HepG2 (cell line): ENCODE results near the gene CBX2. TPM values are rescaled to one million over a fixed set of nuclear protein-coding genes. Genes with fewer than 3 reads are reported as not detected.

Experiments
- CBX5 ChIP-seq: sonication (generic); formaldehyde crosslinking; IDR thresholded peaks from 2 replicates; pipeline ENCODE4 v1.4.0; 2020; ENCODE audit warnings: missing genetic modification reagents, borderline replicate concordance
- ELF1 ChIP-seq: sonication (generic); formaldehyde crosslinking; IDR thresholded peaks from 2 replicates; pipeline ENCODE4 v1.4.0; 2020; ENCODE audit warnings: missing genetic modification reagents
- HES4 ChIP-seq: sonication (generic); formaldehyde crosslinking; IDR thresholded peaks from 2 replicates; pipeline ENCODE4 v1.9.0; 2021; ENCODE audit warnings: mild to moderate bottlenecking, missing genetic modification reagents, borderline replicate concordance
- JDP2 ChIP-seq: sonication (generic); formaldehyde crosslinking; IDR thresholded peaks from 2 replicates; pipeline ENCODE4 v1.8.1; 2022; ENCODE audit warnings: missing genetic modification reagents, borderline replicate concordance
- JUND ChIP-seq: sonication (generic); formaldehyde crosslinking; IDR thresholded peaks from 2 replicates; pipeline ENCODE4 v1.8.0; 2022; ENCODE audit warnings: mild to moderate bottlenecking, missing genetic modification reagents
- KDM6A ChIP-seq: IDR thresholded peaks from 2 replicates; pipeline ENCODE4 v1.6.1; 2016; ENCODE audit warnings: low read depth
- MIER3 ChIP-seq: IDR thresholded peaks from 2 replicates; pipeline ENCODE4 v1.6.1; 2016; ENCODE audit warnings: missing compliant biosample characterization, borderline replicate concordance
- MIXL1 ChIP-seq: IDR thresholded peaks from 2 replicates; pipeline ENCODE4 v1.6.1; 2016
- NFIB ChIP-seq: sonication (generic); formaldehyde crosslinking; IDR thresholded peaks from 2 replicates; pipeline ENCODE4 v1.9.0; 2021; ENCODE audit warnings: missing genetic modification reagents, mild to moderate bottlenecking, borderline replicate concordance
- PAX8 ChIP-seq: sonication (generic); formaldehyde crosslinking; IDR thresholded peaks from 2 replicates; pipeline ENCODE4 v1.8.0; 2022; ENCODE audit warnings: mild to moderate bottlenecking, missing genetic modification reagents, borderline replicate concordance
- RBM39 ChIP-seq: fragments of 200-400 bp; formaldehyde crosslinking; IDR thresholded peaks from one replicate; pipeline ENCODE4 v1.6.1; 2018; ENCODE audit warnings: antibody characterized with exemption, mild to moderate bottlenecking, low read depth, low read length; ENCODE audit not compliant: poor library complexity, severe bottlenecking
- REXO4 ChIP-seq: sonication (generic); formaldehyde crosslinking; IDR thresholded peaks from 2 replicates; pipeline ENCODE4 v1.8.0; 2022; ENCODE audit warnings: missing genetic modification reagents, mild to moderate bottlenecking, borderline replicate concordance
- SRSF9 ChIP-seq: fragments of 200-400 bp; formaldehyde crosslinking; IDR thresholded peaks from 2 replicates; pipeline ENCODE4 v1.6.1; 2018; ENCODE audit warnings: borderline replicate concordance, mild to moderate bottlenecking, low read depth, low read length; ENCODE audit not compliant: insufficient read depth, poor library complexity, severe bottlenecking
- U2AF2 ChIP-seq: fragments of 200-400 bp; formaldehyde crosslinking; IDR thresholded peaks from 2 replicates; pipeline ENCODE4 v1.6.1; 2017; ENCODE audit warnings: low read depth, mild to moderate bottlenecking, low read length
- WIZ ChIP-seq: sonication (generic); formaldehyde crosslinking; IDR thresholded peaks from 2 replicates; pipeline ENCODE4 v1.5.1; 2020; ENCODE audit warnings: mild to moderate bottlenecking, missing genetic modification reagents
- XBP1 ChIP-seq: sonication (generic); formaldehyde crosslinking; IDR thresholded peaks from 2 replicates; pipeline ENCODE4 v1.5.0; 2020; ENCODE audit warnings: missing genetic modification reagents
- ZNF20 ChIP-seq: sonication (generic); formaldehyde crosslinking; IDR thresholded peaks from 2 replicates; pipeline ENCODE4 v1.4.0; 2020; ENCODE audit warnings: mild to moderate bottlenecking, moderate library complexity, missing genetic modification reagents
- ZNF260 ChIP-seq: sonication (generic); formaldehyde crosslinking; IDR thresholded peaks from 2 replicates; pipeline ENCODE4 v1.4.0; 2020; ENCODE audit warnings: missing genetic modification reagents, low read depth, mild to moderate bottlenecking, borderline replicate concordance
- ZNF569 ChIP-seq: sonication (generic); formaldehyde crosslinking; IDR thresholded peaks from 2 replicates; pipeline ENCODE4 v1.5.0; 2020; ENCODE audit warnings: mild to moderate bottlenecking, missing genetic modification reagents, moderate library complexity, borderline replicate concordance
- ZNF737 ChIP-seq: sonication (generic); formaldehyde crosslinking; IDR thresholded peaks from 2 replicates; pipeline ENCODE4 v1.5.0; 2020; ENCODE audit warnings: missing genetic modification reagents, mild to moderate bottlenecking, borderline replicate concordance
- ZSCAN12 ChIP-seq: sonication (generic); formaldehyde crosslinking; IDR thresholded peaks from 2 replicates; pipeline ENCODE4 v1.9.0; 2021; ENCODE audit warnings: mild to moderate bottlenecking, missing genetic modification reagents
- polyA plus RNA-seq, 8 experiments: library from polyadenylated mRNA; depleted of rRNA in 3 of 8; stranded (reverse) in 7 of 8; unstranded in 1 of 8; fragments of >200 nt; fragmentation: Illumina TruSeq in 4 of 8; extraction: Trizol in 4 of 8; gene quantifications; 2 replicates each; pipeline versions ENCODE4 v1.2.1 to v1.2.3, GENCODE V29; 2011 to 2016; ENCODE audit warnings: low read depth in 4 of 8, missing spikeins in 1 of 8, mixed read lengths in 1 of 8; ENCODE audit not compliant: insufficient read depth in 1 of 8
- total RNA-seq, 5 experiments: library from RNA; depleted of rRNA; stranded (reverse); fragments of >200 nt; fragmentation: Illumina TruSeq; extraction: Trizol; gene quantifications; 2 replicates each; pipeline ENCODE4 v1.2.3, GENCODE V29; 2016; ENCODE audit warnings: low read depth in 1 of 5
- TF ChIP-seq, protein P1 (sequence below): sonication (generic); formaldehyde crosslinking; IDR thresholded peaks from 2 replicates; pipeline ENCODE4 v1.8.0; 2022; ENCODE audit warnings: missing genetic modification reagents, low read depth, mild to moderate bottlenecking, borderline replicate concordance
- TF ChIP-seq, protein P2 (sequence below): sonication (generic); formaldehyde crosslinking; IDR thresholded peaks from 2 replicates; pipeline ENCODE4 v1.5.0; 2020; ENCODE audit warnings: mild to moderate bottlenecking, missing genetic modification reagents
- TF ChIP-seq, protein P3 (sequence below): sonication (generic); formaldehyde crosslinking; IDR thresholded peaks from 2 replicates; pipeline ENCODE4 v1.4.0; 2020; ENCODE audit warnings: missing genetic modification reagents
- TF ChIP-seq, protein P4 (sequence below): sonication (generic); formaldehyde crosslinking; IDR thresholded peaks from 2 replicates; pipeline ENCODE4 v1.4.0; 2020; ENCODE audit warnings: missing genetic modification reagents; ENCODE audit errors: not compliant biosample characterization

Gene CBX2
- total and polyA plus RNA-seq, 2 of the 13 experiments (the other 11 are each of a cell fraction or from before 2014, with no cell fraction given), result 14.5 to 31.1 TPM

DNA sequence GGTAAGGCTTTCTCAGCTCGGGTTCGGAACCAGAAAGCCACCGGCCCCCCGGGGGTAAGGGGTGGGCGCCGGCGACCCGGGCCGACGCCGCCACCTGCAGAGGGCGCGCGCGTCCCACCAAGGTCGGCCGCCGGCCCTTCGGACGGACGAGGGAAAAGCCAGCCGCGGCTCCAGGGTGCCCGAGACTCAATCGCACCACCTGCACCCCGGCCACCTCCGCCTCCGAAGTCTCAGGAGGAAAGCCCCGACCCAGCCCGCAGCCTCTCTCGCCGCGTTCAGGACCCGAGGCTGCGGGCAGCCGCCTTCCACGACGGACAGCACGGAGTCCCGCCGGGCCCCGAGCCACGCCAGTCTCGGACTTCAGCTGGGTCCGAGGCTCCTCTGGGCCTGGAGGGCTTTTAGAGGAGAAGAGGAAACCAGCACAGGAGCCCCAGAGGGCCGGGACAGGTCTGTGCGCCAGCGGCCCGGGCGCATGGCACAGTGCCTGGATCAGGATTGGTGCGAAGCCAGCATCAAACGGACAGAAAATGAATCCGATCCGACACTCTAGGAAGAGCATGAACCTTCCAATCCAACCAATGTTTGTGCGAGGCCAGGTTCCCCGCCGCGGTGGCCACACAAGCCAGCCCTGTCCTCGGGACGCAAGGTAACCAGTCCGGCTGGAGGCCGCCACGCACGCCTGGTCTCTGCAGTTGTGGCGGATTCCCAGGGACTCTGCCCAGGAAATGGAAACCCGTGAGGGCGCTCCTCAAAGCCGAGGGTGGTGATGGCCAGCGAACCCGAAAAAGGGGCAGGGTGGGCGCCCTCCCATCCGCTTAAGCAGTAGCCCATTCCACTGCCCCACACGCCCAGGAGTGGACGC, 12.2 kb downstream of the CBX2 start (continued):
- TF ChIP-seq, protein P1, sequence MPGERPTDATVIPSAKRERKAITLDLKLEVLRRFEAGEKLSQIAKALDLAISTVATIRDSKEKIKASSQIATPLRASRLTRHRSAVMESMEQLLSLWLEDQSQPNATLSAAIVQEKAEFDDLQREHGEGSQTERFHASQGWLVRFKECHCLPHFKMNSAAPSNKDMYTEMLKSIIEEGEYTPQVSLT (CRISPR knock-in tag), result no peak
- TF ChIP-seq, protein P2, sequence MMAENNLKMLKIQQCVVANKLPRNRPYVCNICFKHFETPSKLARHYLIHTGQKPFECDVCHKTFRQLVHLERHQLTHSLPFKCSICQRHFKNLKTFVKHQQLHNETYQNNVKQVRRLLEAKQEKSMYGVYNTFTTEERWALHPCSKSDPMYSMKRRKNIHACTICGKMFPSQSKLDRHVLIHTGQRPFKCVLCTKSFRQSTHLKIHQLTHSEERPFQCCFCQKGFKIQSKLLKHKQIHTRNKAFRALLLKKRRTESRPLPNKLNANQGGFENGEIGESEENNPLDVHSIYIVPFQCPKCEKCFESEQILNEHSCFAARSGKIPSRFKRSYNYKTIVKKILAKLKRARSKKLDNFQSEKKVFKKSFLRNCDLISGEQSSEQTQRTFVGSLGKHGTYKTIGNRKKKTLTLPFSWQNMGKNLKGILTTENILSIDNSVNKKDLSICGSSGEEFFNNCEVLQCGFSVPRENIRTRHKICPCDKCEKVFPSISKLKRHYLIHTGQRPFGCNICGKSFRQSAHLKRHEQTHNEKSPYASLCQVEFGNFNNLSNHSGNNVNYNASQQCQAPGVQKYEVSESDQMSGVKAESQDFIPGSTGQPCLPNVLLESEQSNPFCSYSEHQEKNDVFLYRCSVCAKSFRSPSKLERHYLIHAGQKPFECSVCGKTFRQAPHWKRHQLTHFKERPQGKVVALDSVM (CRISPR knock-in tag), result no peak
- TF ChIP-seq JDP2 (CRISPR knock-in tag), result no peak
- TF ChIP-seq WIZ (CRISPR knock-in tag), result no peak
- no peak for TF ChIP-seq CBX5
- TF ChIP-seq, protein P3, sequence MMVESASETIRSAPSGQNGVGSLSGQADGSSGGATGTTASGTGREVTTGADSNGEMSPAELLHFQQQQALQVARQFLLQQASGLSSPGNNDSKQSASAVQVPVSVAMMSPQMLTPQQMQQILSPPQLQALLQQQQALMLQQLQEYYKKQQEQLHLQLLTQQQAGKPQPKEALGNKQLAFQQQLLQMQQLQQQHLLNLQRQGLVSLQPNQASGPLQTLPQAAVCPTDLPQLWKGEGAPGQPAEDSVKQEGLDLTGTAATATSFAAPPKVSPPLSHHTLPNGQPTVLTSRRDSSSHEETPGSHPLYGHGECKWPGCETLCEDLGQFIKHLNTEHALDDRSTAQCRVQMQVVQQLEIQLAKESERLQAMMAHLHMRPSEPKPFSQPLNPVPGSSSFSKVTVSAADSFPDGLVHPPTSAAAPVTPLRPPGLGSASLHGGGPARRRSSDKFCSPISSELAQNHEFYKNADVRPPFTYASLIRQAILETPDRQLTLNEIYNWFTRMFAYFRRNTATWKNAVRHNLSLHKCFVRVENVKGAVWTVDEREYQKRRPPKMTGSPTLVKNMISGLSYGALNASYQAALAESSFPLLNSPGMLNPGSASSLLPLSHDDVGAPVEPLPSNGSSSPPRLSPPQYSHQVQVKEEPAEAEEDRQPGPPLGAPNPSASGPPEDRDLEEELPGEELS (CRISPR knock-in tag), result no peak
- no peak for TF ChIP-seq ZNF20 (CRISPR knock-in tag)
- TF ChIP-seq ZNF260 (CRISPR knock-in tag), result no peak
- TF ChIP-seq MIER3, result no peak
- TF ChIP-seq ZNF737, result 0 out of 2 replicates have a peak, but pooled peaks have one; percentile 65
- no peak for TF ChIP-seq KDM6A (CRISPR knock-in tag)
- TF ChIP-seq XBP1 (CRISPR knock-in tag), result no peak
- no peak for TF ChIP-seq JUND
- no peak for TF ChIP-seq U2AF2
- no peak for TF ChIP-seq MIXL1 (CRISPR knock-in tag)
- no peak for TF ChIP-seq NFIB (CRISPR knock-in tag)
- TF ChIP-seq HES4, result peak; percentile 87; the same call in 1 of the 2 replicates
- TF ChIP-seq ZNF569 (CRISPR knock-in tag), result no peak
- TF ChIP-seq ZSCAN12, result no peak
- TF ChIP-seq REXO4 (CRISPR knock-in tag), result no peak
- TF ChIP-seq RBM39, result no peak
- TF ChIP-seq PAX8, result no peak
- TF ChIP-seq SRSF9, result no peak
- no peak for TF ChIP-seq ELF1 (CRISPR knock-in tag)
- TF ChIP-seq, protein P4, sequence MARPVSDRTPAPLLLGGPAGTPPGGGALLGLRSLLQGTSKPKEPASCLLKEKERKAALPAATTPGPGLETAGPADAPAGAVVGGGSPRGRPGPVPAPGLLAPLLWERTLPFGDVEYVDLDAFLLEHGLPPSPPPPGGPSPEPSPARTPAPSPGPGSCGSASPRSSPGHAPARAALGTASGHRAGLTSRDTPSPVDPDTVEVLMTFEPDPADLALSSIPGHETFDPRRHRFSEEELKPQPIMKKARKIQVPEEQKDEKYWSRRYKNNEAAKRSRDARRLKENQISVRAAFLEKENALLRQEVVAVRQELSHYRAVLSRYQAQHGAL (CRISPR knock-in tag), result peak; percentile 58
